GM18909 (cell line): Measurements from ENCODE around the gene ZNF860.
"Not testable (repeated sequence)": the region's sequence is repeated elsewhere in the genome, so short reads cannot be mapped to it uniquely, and the experiment has no call there.

Source experiments
- ATAC-seq: cut with Tn5 transposase; IDR thresholded peaks from one replicate; pipeline ENCODE4 v1.9.1; 2021; ENCODE audit warnings: mild to moderate bottlenecking; ENCODE audit not compliant: unreplicated experiment, poor library complexity

ZNF860 gene

GRCh38 chr3:31992995-31993394 is 11.4 kb downstream of the ZNF860 start:
- not testable (repeated sequence) for ATAC-seq

DNA sequence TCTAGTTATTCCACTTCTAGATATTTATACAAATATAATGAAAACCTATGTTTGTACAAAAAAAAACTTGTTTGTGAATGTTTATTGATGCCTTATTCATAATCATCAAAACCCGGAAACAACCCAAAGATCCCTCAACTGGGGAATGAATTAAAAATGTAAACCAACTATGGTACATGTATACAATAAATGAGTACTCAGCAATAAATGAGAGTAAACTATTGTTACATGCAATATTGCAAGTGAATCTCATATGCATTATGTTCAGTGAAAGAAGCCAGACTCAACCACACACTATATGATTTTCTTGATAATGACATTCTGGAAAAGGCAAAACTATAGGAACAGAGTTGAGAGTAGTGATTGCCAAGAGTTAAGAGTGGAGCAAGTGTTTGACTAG is 12.3 kb downstream of the ZNF860 start:
- no peak for ATAC-seq

DNA sequence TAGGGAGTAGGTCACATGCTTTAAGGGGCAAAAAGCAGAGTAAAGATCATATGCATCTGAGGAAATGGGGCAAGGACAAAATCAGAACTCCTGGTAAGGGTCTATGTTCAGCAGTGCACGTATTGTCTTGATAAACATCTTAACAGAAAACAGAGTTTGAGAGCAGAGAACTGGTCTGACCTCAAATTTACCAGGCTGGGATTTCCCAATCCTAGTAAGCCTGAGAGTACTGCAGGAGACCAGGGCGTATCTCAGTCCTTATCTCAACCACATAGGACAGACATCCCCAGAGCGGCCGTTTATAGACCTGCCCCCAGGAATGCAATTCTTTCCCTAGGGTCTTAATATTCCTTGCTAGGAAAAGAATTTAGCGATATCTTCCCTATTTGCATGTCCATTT is 13.5 kb downstream of the ZNF860 start:
- ATAC-seq: not testable (repeated sequence)

DNA sequence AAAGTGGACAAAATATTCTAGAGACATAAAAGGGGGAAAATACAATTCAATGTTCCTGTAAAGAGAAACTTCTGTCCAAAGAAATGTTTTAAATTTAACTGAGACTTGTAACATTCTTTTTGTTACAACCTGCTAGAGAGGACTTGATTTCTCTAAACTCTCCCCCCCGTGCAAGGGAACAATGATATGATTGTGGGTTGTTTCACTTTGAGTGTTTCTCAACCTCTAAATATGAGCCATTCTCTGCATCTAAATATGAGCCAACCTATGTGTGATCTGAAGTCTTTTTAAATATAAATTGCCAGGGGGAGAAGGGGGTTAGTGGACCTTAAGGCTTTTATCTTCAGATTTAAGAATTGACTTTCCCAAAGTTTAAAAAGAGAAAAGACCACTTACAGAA is 14.6 kb downstream of the ZNF860 start:
- no peak for ATAC-seq

DNA sequence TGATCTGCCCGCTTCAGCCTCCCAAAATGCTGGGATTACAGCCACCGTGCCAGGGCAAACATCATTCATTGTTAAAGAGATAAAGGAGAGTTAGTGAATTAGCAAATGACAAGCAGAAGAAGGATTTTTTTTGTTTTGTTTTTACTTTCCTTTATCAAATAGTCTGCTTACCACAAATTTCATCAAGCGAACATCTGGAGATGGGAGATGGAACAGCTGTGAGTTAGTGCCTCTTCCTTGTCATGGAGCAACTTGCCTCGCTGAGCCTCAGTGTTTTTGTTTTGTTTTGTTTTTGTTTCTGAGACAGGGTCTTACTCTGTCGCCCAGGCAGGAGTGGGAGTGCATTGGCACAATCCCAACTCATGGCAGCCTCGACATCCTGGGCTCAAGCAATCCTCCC is 15.9 kb downstream of the ZNF860 start:
- no peak for ATAC-seq

DNA sequence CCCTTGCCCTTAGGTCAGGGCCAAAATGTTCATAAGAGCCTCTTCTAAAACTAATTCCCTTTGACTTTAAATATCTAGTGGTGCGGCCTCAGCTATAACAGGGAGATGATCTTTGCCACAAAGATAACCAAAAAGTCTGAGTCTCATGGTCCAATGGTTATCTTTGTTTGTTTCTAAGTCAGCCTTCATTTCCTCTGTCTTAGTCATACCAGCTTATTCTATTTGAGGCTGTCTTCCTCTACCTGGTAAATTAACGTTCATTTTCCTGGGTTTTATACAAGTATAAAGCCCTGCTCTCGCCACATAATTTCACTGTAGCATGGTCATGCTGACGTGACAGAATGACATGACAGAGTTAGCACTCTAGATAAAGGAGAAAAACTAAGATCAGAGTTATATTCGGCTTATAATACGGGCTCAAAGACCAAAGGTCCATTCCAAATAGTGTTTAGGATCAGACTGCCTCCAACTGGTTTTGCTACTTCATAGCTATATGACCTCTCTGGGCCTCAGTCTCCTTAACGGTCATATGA is 18.4 kb downstream of the ZNF860 start:
- no peak for ATAC-seq

DNA sequence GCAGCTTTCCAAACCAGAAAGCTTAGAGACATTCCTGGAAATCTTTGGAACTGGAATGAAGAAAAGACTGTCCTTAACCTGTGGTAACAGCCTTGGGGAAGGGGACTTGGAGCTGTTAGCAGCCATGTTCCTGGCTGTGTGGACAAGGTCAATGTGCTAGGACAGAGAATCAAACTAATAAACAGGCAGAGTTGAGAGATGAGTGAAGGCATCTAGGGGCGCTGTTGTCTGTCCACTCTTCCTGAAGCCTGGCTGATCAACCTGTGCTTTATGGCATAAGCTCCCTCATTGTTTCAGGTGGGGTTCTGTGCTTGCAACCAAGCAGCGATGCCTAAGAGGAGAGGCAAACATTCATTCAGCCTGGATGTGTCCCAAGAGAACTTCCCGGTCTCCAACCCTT is 19.3 kb downstream of the ZNF860 start:
- no peak for ATAC-seq

DNA sequence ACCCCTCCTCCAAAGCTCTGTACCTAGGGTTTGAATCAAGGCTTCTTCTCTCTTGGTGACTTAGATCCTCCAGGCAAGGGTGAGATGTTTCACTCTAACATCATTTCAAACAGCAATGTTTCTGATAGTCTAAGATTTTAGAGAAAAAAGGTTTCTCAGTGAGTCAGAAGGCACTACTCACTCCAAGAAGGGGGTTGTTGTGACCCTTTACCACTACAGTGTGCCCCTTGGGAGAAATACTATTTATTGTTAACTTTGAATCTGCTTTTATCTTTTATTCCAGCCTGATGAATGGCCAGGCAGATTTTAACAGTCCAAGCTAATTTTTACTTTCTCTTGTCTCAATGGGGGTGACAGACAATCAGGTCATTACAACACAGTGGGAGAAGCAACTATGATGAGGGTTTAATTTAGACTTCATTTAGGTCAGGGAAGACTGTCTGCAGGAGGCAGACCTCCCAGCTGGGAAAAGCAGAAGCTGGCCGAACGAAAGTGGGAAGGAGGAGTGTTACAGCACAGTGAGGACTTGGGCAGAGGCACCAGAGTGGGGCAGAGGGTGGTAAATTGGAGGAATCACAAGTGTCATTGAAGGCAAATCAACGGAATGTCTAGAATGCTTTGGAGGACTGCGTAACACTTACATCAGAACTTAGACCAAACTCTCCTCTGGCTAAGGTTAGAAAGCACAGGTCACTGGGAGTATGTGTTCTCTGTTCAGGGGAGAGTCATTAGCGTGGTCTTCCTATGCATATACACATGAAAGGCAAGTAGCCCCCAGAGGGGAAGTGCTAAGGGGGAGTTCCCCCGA is 21.2 kb downstream of the ZNF860 start:
- ATAC-seq: no peak

GRCh38 chr3:32003380-32003779 is 21.8 kb downstream of the ZNF860 start:
- ATAC-seq: no peak

DNA sequence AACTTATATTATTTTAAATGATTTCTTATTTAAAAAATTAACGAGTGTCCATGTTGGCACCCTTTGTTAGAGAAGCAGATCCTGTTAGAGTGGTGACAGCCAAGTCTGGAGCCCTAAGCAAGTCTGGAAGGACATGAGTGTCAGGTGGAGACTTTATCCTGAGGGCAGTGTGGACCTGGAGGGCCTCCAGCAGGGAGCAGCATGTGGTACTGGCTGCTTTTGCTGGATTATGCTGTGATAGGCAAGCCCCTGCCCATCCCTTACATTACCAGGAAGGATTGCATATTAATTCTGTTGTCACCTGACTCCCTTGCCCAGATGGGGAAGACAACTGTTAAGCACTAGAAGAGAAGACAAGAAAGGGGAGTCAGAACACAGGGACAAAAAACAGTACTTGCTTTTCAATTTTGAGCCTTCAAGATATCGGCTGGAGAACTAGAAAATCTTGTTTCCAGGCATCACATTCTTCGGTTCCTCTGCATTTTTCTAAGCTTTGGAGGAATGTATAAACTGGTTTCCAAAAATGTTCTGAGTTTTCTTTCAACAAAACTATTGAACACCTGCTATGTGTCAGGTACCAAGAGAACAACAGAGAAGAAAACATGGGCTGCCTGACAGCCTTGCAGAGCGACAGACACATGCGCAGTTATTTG is 22.7 kb downstream of the ZNF860 start:
- ATAC-seq: no peak

GRCh38 chr3:32009101-32009500 is 27.6 kb downstream of the ZNF860 start:
- ATAC-seq: no peak

- ATAC-seq: no peak
Observed at GRCh38 chr3:32009957-32010356, 28.4 kb downstream of the ZNF860 start.

DNA sequence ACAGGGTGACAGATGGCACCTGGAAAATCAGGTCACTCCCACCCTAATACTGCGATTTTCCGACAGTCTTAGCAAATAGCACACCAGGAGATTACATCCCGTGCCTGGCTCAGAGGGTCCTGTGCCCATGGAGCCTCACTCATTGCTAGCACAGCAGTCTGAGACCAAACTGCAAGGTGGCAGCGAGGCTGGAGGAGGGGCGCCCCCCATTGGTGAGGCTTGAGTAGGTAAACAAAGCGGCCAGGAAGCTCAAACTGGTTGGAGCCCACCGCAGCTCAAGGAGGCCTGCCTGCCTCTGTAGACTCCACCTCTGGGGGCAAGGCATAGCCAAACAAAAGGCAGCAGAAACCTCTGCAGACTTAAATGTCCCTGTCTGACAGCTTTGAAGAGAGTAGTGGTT is 29.1 kb downstream of the ZNF860 start:
- ATAC-seq: not testable (repeated sequence)

DNA sequence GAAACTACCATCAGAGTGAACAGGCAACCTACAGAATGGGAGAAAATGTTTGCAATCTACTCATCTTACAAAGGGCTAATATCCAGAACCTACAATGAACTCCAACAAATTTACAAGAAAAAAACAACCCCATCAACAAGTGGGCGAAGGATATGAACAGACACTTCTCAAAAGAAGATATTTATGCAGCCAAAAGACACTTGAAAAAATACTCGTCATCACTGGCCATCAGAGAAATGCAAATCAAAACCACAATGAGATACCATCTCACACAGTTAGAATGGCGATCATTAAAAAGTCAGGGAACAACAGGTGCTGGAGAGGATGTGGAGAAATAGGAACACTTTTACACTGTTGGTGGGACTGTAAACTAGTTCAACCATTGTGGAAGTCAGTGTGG is 34.1 kb downstream of the ZNF860 start:
- ATAC-seq: not testable (repeated sequence)

DNA sequence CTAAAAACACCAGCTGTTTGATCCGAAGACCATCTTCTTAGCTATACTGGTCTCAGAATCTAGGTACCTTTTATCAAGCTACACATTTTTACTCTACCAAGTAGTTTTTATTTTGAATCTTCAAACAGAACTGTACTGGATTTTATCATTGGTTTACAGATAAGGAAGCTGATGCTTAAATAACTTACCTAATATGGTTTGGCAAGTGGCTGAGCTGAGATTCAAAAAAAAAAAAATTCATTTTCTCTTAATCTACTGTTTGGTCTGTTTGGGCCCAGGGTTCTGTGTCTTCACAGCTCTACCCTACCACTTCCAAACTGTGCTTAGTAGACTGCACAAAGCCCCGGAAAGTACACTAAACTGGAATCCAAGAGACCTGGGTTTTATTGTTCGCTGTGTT is 35.7 kb downstream of the ZNF860 start:
- ATAC-seq: no peak

GRCh38 chr3:32018757-32019564 is 37.4 kb downstream of the ZNF860 start:
- ATAC-seq: no peak

DNA sequence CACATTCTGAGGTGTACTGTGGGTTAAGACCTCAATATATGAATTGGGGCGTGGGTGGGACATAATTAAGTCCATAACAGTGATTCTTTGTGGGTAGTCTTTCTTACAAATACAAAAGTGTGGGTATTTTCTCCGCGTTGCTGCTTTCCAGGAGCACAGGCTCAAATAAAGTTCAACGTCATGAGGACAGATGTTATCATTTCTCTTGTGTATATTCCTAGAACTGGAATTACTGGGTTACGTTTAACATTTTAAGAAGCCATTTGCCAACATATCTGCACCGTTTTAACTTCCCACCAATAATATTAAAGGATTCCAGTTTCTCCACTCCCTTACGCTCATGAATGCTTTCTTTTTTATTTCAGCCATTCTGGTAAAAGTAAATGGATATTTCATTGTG is 39.6 kb downstream of the ZNF860 start:
- no peak for ATAC-seq

GRCh38 chr3:32021748-32022147 is 40.2 kb downstream of the ZNF860 start:
- no peak for ATAC-seq

DNA sequence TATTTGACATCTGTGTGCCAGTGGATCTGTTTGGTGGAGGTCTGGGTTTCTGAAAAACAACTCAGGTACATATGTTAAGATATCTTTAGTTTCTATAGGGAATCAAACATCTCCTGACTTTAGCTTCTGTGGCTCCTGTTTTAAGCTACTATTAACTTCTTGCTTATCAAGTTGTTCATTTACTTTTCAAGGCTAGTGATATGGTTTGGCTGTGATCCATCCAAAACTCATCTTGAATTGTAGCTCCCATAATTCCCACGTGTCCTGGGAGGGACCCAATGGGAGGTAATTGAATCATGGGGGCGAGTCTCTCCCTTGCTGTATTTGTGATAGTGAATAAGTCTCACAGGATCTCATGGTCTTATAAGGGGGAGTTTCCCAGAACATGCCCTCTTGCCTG is 41.4 kb downstream of the ZNF860 start:
- no peak for ATAC-seq

GRCh38 chr3:32026593-32026992 is 45.0 kb downstream of the ZNF860 start:
- no peak for ATAC-seq

DNA sequence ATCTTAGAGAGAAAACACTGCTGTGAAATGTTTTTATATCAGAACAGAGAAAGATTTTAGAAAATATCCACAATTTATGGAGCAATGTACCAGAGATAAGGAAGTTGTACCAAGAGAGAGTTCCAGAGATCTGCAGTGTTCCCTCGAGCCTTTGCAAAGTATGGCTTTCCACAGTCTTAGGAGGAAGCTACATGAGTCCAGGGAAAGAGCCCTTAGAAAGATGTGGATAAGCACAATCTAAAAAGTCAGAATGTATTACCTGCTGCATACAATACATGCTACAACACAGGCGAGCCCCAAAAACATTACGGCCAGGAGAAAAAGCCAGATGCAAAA is 56.4 kb downstream of the ZNF860 start:
- no peak for ATAC-seq
